HL-60 (cell line): ENCODE measurements around the gene LSS.

Source experiments
- CTCF ChIP-seq: IDR thresholded peaks from one replicate; pipeline ENCODE4 v1.5.1; 2011; ENCODE audit warnings: low read length, control low read depth, inconsistent platforms; ENCODE audit not compliant: insufficient read depth
- GABPA ChIP-seq: IDR thresholded peaks from 2 replicates; pipeline ENCODE4 v1.6.1; 2012; ENCODE audit warnings: low read depth
- POLR2AphosphoS5 ChIP-seq: IDR thresholded peaks from 2 replicates; pipeline ENCODE4 v1.6.1; 2012; ENCODE audit warnings: low read depth
- REST ChIP-seq: IDR thresholded peaks from 2 replicates; pipeline ENCODE4 v1.6.1; 2012; ENCODE audit warnings: low read depth; ENCODE audit not compliant: insufficient replicate concordance

- TF ChIP-seq CTCF (no peak), POLR2AphosphoS5 (no peak), GABPA (no peak), REST (no peak)
Measured at GRCh38 chr21:46190491-46191131, 38.0 kb downstream of the LSS start.
